Superior temporal gyrus (tissue), 1 donor: ENCODE data around the gene ZNF705A.
"Not testable (repeated sequence)": the region's sequence is repeated elsewhere in the genome, so short reads cannot be mapped to it uniquely, and the experiment has no call there.

ENCODE experiments used
- DNase-seq: peaks from one replicate; pipeline ENCODE4 v3.0.0-alpha.2; 2016; ENCODE audit errors: extremely low spot score

The ZNF705A gene

GRCh38 chr12:8184206-8184605 is 27.4 kb downstream of the ZNF705A start:
- DNase-seq = not testable (repeated sequence)

DNA sequence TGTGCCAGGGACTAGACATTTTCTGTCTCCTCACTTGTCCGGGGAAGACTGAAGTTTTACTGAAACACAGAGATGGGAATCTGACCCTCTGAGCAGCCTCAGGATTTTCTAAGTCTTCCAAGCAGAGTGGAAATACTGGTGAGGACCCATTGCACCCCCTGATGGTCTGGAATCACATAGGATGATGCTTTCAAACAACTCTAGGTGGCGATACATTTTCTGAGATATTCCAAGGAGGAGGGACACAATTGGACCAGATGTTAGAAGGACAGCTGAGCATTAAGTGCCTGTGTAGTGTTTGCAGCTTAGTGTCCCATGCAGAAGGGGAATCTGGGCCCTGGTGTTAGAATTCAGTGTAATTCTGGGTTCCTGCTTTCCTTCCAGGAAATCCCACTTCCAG is 31.3 kb downstream of the ZNF705A start:
- not testable (repeated sequence) for DNase-seq

GRCh38 chr12:8197685-8198308 is 41.0 kb downstream of the ZNF705A start:
- DNase-seq = not testable (repeated sequence)

DNA sequence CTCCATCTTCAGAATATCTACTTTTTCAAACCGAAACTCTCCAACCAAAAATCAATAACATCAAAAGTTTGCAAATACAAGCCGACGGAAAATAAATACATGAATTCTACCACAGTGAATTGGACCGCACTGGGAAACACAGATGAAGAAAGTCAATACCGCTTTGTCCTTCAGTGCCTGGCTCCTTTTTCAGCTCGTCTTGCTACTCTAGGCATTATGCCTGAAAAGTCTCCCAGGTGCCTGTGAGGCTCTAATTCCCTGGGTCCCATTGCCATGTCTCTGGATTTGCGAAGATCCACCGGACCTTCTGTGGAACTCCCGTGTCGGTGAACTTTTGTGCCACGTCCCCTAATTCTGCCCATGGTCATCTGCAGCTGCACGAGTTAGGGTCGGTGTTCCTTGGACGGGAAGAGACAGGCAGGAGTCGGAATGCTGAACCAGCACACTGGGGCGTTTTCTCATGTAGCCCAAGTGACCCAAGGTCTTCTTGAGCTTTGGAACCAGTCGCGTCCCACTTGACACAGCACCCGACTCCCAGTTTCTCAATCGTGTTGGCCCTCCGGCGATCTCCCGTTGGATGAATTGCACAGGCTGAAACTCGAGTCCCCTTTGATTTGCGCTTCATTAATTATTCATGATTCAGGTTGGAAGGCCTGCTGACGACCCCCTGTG is 62.0 kb downstream of the ZNF705A start:
- DNase-seq = not testable (repeated sequence)

- not testable (repeated sequence) for DNase-seq
These were observed 64.6 kb downstream of the ZNF705A start for GRCh38 chr12:8221375-8221774.

DNA sequence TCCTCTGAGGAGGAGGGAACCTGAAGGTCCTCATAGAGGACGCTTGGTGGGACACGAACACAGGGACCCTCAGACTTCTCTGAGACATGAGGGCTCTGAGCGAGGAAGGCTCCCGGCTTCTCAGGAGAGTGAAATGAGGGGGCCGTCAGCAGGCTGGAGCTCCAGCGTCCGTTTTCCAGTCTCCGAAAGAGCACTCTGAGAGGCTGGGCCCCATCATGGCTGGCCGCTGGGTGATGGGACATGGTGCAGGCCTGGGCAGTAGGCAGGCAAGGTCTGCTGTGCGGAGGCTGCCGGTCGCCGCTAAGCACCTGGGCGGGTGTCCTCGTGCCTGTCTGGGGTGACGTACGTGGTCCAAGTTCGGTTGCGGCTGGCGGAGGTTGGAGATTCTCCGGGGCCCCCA is 65.0 kb downstream of the ZNF705A start:
- not testable (repeated sequence) for DNase-seq

DNA sequence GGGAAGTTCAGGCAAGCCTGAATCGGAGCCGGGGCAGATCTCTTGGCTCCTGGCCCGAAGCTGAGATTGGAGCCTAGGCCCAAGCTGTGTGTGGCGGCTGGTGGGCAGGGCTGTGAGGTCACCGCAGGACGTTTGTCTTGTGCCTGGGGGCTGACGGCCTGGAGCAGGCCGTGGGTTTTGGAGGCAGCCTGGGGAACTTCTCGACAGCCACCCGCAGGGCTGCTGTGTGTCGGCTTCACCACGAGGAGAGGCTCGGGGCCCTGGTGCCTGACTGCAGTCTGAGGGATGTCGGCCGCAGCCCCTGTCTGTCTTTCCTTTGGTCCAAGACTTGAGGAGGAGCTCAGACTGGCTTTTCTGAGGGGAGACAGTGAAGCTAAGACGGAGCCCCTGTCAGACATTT is 65.5 kb downstream of the ZNF705A start:
- not testable (repeated sequence) for DNase-seq

DNA sequence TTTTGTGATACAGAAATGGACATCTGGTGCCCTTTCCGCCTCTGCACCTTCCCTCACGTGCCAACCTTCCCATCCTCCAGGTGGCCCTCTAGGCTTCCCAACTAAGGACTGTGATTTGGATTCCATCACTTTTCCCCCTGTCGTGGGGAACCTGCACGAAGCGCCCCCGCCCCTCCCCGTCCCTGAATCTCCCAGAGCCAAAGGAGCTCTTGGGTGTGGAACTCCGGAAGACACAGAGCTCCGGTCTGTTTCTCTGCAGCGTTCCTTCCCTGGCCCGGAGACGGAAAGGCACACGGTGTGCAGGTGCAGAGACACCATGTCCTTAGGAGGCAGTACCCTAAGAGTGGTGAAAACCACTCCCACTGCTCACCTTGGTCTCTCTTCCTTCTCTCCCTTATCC is 66.8 kb downstream of the ZNF705A start:
- not testable (repeated sequence) for DNase-seq

DNA sequence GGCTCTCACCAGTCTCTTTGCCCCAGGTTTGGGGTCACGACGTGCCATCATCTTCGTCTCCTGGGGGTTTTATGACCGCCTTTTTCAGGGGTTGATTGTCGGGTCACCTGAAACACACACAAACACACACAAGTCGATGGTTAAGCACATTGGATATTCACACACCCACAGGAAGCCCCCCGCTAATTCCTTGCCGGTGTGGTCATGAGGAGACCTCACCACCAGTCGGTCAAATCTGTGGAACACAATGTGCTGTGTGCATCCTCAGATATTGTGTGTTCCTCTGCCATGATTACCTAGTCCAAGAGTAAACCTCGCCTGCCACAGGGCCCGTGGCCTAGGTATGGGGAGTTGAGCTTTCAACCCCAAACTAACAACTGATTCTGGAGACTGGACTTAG is 68.0 kb downstream of the ZNF705A start:
- DNase-seq = not testable (repeated sequence)

DNA sequence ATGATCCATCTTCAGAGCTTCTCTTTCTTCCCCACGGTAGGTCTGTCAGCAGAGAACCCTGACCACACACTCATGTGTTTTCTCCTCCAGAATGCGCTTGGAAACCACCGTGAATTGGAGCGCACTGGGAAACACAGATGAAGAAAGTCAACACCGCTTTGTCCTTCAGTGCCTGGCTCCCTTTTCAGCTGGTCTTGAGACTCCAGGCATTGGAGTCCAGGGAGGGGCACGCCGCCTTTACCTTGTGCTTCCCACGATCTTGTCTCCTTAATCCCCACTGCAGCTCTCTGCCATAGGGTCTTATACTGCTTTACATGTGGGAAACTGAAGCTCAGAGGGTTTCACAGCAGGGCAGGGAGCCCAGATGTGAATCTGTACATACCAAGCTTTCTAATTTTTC is 69.5 kb downstream of the ZNF705A start:
- no peak for DNase-seq

- DNase-seq = not testable (repeated sequence)
These were observed 70.3 kb downstream of the ZNF705A start, which contains the start of gene FAM90A1 for GRCh38 chr12:8226992-8227731. Gene FAM90A1, minus strand, starts transcription at chr12:8227618. Its CDS starts 2,786 bp downstream, at chr12:8224832.

DNA sequence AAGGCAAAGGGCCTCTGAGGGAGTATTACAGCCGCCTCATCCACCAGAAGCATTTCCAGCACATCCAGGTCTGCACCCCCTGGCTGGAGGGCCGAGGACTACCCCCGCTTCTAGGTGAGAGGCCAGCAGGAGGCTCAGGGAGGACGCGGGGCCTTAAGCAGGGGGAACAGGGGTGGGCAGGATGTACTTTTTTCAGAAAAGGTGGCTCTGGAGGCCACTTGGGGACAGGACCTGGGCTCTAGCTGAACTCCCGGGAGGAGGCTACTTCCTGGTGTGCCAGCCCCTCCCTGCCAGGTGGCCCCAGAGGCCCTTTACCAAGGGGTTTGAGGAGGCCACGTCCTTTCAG is 70.9 kb downstream of the ZNF705A start:
- not testable (repeated sequence) for DNase-seq

DNA sequence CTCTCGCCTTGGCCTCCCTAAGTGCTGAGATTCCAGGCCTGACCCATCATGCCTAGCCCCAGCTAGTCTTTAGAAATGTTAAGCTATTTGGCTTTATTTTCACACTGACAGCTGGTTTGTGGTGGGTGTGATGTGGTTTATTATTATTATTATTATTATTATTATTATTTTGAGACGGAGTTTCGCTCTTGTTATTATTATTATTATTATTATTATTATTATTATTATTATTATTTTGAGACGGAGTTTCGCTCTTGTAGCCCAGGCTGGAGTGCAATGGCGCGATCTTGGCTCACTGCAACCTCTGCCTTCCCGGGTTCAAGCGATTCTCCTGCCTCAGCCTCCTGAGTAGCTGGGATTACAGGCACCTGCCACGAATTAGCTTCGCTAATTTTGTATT is 71.8 kb downstream of the ZNF705A start:
- not testable (repeated sequence) for DNase-seq

- DNase-seq = not testable (repeated sequence)
These were observed 72.7 kb downstream of the ZNF705A start for GRCh38 chr12:8229486-8229885.
